ENCODE results near the gene TMED10.

TMED10 gene

GRCh38 chr14:75190023-75190422, 13.6 kb upstream of the TMED10 start:
- Histone ChIP-seq H3K4me3 (ENCODE audit: low read depth, low read length) (no peak overlapping the region), H3K27ac (no peak overlapping the region), H3K36me3 (replicated peaks) (no peaks in the 10 kb centered on the region), H3K27me3 (replicated peaks) (no peaks in the 10 kb centered on the region)
- no peak for TF ChIP-seq CTCF (IDR thresholded peaks at IDR 0.05; ENCODE audit: low read depth, low read length, missing control alignments)
- no peak for DNase-seq
- in situ Hi-C loops (cut with HindIII; ENCODE audit: low pct_ligation_motif_present, low sequenced_read_pairs) = no loop called here

- no peak overlapping the region for H3K27ac ChIP-seq
- no peak for TF ChIP-seq CTCF (IDR thresholded peaks at IDR 0.05; ENCODE audit: low read depth, low read length, missing control alignments)
- in situ Hi-C loops (cut with HindIII; ENCODE audit: low pct_ligation_motif_present, low sequenced_read_pairs) = no loop called here
- no peak for DNase-seq
- H3K27me3 ChIP-seq (replicated peaks) = no peaks in the 10 kb centered on the region
- no peak overlapping the region for H3K4me3 ChIP-seq (ENCODE audit: low read depth, low read length)
- no peaks in the 10 kb centered on the region for H3K36me3 ChIP-seq (replicated peaks)
Observed at GRCh38 chr14:75188520-75189268, 12.3 kb upstream of the TMED10 start.

GRCh38 chr14:75188086-75188485, 11.7 kb upstream of the TMED10 start:
- TF ChIP-seq CTCF (IDR thresholded peaks at IDR 0.05; ENCODE audit: low read depth, low read length, missing control alignments) = no peak
- no peak for DNase-seq
- in situ Hi-C loops (cut with HindIII; ENCODE audit: low pct_ligation_motif_present, low sequenced_read_pairs) = no loop called here
- Histone ChIP-seq H3K27me3 (replicated peaks) (no peaks in the 10 kb centered on the region), H3K36me3 (replicated peaks) (no peaks in the 10 kb centered on the region), H3K4me3 (ENCODE audit: low read depth, low read length) (no peak overlapping the region), H3K27ac (no peak overlapping the region)

- no peak overlapping the region for H3K4me3 ChIP-seq (ENCODE audit: low read depth, low read length)
- no peak overlapping the region for H3K27ac ChIP-seq
- H3K27me3 ChIP-seq (replicated peaks) = no peaks in the 10 kb centered on the region
- no peaks in the 10 kb centered on the region for H3K36me3 ChIP-seq (replicated peaks)
- no peak for DNase-seq
- no peak for TF ChIP-seq CTCF (IDR thresholded peaks at IDR 0.05; ENCODE audit: low read depth, low read length, missing control alignments)
- in situ Hi-C loops (cut with HindIII; ENCODE audit: low pct_ligation_motif_present, low sequenced_read_pairs) = no loop called here
Observed at GRCh38 chr14:75186953-75187352, 10.5 kb upstream of the TMED10 start.

GRCh38 chr14:75185251-75186040, 9.0 kb upstream of the TMED10 start:
- in situ Hi-C loops (cut with HindIII; ENCODE audit: low pct_ligation_motif_present, low sequenced_read_pairs) = no loop called here
- H3K27ac ChIP-seq = no peak overlapping the region
- TF ChIP-seq CTCF (IDR thresholded peaks at IDR 0.05; ENCODE audit: low read depth, low read length, missing control alignments) = no peak

More at GRCh38 chr14:75185251-75186040, 9.0 kb upstream of the TMED10 start:
- Histone ChIP-seq H3K27me3 (replicated peaks) (no peaks in the 10 kb centered on the region), H3K4me3 (ENCODE audit: low read depth, low read length) (no peak overlapping the region), H3K36me3 (replicated peaks) (no peaks in the 10 kb centered on the region)
- no peak for DNase-seq
